GM21619 (cell line): ENCODE data around the gene ERO1B.
"Not testable (repeated sequence)": the region's sequence is repeated elsewhere in the genome, so short reads cannot be mapped to it uniquely, and the experiment has no call there.

Source experiments
- ATAC-seq: cut with Tn5 transposase; IDR thresholded peaks from one replicate; pipeline ENCODE4 v1.9.1; 2021; ENCODE audit not compliant: unreplicated experiment

Gene ERO1B

GRCh38 chr1:236193184-236193583 is 88.6 kb downstream of the ERO1B start:
- ATAC-seq = no peak

- not testable (repeated sequence) for ATAC-seq
These were observed 93.7 kb downstream of the ERO1B start for GRCh38 chr1:236188084-236188483.

GRCh38 chr1:236186471-236186870 is 95.3 kb downstream of the ERO1B start:
- not testable (repeated sequence) for ATAC-seq

GRCh38 chr1:236185687-236186086 is 96.1 kb downstream of the ERO1B start:
- ATAC-seq = no peak

- no peak for ATAC-seq
These were observed 100.7 kb downstream of the ERO1B start for GRCh38 chr1:236181059-236181458.

- no peak for ATAC-seq
These were observed 102.1 kb downstream of the ERO1B start for GRCh38 chr1:236179634-236180033.

GRCh38 chr1:236176337-236177336 is 105.1 kb downstream of the ERO1B start:
- ATAC-seq = no peak

GRCh38 chr1:236175642-236176336 is 106.0 kb downstream of the ERO1B start:
- peak; percentile 91 for ATAC-seq

- no peak for ATAC-seq
These were observed 108.5 kb downstream of the ERO1B start for GRCh38 chr1:236173174-236173767.

GRCh38 chr1:236172041-236172579 is 109.6 kb downstream of the ERO1B start:
- no peak for ATAC-seq

- no peak for ATAC-seq
These were observed 112.9 kb downstream of the ERO1B start for GRCh38 chr1:236168716-236169429.

GRCh38 chr1:236167578-236167977 is 114.2 kb downstream of the ERO1B start:
- no peak for ATAC-seq

GRCh38 chr1:236167154-236167553 is 114.6 kb downstream of the ERO1B start:
- no peak for ATAC-seq

- no peak for ATAC-seq
These were observed 115.7 kb downstream of the ERO1B start for GRCh38 chr1:236166041-236166440.
